Ammon's horn (tissue), 1 donor: Measurements from ENCODE around the gene TAPBPL.

Source experiments
- DNase-seq: peaks from one replicate; pipeline ENCODE4 v3.0.0-alpha.2; 2016; ENCODE audit warnings: low spot score

Gene TAPBPL

DNA sequence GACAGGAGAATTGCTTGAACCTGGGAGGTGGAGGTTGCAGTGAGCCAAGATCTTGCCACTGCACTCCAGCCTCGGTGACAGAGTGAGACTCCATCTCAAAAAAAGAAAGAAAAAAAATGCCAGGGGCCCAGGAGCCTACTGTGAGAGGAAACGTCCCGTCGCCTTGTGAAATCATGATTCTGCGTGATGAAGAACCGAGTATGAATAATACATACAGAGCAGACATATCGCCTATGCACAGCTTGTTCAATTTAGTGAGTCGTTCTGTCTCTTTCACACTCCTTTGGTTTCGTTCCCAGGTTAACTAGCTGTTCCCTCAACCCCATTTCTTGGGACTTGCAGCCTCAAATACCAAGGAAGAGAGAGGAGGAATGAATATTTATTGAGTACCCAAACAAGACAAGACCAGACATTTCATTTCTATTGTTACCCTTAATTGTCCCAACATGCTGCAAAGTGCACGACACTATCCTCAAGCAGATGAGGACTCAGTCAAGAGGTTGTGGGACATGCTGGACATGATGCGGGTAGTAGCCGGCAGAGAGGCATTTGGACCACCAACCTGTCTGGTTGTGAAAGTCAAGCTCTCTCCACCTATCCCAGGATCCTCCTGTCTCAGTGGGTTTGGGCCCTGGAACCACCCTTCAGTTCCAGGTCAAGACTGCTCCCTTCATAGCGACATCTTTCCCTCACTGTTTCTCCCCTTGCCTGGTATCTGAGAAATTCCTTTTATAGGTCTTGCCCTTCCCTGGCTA lies 15.7 kb upstream of the TAPBPL start:
- no peak for DNase-seq

DNA sequence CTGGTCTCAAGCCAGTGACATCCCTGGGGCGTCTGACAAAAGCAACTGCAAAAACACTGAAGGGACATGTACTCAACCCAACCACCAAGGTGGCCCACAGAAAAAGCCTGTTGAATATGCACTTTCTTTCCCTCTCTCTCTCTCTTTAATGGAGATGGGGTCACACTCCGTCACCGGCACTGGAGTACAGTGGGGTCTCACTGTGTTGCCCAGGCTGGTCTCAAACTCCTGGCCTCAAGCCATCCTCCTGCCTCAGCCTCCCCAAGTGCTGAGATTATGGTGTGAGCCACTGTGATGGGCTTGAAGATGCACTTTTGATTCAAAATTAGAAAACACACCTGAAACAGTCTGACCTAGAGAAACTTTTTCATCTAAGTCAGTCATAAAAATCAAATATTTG lies 14.3 kb upstream of the TAPBPL start:
- DNase-seq, result no peak

DNA sequence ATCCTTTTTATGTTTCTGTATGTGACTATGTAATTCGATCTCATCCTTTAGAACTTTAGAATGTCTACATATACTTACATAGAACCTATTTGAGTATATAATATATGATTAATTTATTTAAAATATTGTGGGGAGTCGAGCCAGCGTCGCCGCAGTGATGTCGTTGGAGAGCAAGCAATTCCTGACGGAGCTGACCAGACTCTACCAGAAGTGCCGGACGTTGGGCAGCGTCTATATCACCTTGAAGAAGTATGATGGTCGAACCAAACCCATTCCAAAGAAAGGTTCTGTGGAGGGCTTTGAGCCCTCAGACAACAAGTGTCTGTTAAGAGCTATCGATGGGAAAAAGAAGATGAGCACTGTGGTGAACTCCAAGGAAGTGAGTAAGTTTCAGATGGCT lies 13.5 kb upstream of the TAPBPL start:
- no peak for DNase-seq

DNA sequence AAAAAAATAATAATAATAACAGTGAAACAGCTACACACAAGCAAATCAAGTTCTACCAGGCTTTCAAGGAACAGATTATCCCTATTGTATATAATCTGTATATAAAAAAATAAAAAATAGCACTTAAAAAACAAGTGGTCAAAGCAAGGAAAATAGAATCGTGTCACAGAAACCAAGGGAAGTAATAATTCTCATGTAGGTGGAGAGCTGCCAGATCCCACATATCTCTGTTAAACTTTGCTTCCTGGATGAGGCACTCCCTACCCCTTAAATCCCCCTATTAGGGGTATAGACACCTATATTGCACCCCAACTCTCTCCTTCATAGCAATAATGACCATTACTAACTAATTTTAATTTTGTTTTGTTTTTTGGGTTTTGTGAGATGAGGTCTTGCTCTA lies 11.5 kb upstream of the TAPBPL start:
- no peak for DNase-seq

DNA sequence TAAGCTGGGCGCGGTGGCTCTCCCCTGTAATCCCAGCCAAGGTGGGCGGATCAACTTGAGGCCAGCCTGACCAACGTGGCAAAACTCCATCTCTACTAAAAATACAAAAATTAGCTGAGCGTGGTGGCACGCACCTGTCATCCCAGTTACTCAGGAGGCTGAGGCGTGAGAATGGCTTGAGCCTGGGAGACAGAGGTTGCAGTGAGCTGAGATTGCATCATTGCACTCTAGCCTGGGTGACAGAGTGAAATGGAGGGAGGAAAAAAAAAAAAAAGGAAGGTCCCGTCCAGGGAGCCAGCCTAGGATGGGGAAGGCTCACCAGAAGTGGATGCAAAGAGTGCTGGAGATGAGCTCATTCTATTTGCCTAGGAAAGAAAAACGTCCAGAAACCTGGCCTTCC lies 9.0 kb upstream of the TAPBPL start:
- no peak for DNase-seq

DNA sequence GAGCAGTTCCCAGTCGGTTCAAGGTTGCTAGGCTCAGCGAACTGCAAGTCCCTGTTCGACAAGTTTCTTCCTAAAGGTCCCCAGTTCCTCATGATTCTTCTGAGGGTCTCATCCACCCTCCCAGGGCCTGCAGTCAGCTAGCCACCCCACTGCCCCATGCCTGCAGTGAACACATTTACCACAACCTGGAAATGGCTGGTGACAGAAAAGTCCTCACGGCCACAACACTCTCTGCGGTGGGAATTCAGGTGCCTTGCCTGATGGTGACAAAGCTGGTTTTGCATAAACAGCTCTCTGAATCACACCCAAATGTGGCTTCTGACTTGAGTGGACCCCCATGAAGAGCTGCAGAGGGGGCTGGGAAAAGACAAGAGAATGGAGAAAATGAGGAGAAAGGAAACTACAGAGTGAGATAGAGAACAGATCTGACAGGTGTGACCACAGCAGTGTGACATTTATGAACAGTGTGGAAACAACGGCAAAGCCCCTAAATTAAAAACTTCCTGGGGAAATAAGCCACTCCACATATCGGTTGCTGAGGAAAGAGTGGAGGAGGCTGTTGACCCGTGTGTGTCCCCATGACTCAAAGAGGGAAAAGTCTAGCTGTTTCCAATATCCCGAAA lies 8.4 kb upstream of the TAPBPL start:
- no peak for DNase-seq

DNA sequence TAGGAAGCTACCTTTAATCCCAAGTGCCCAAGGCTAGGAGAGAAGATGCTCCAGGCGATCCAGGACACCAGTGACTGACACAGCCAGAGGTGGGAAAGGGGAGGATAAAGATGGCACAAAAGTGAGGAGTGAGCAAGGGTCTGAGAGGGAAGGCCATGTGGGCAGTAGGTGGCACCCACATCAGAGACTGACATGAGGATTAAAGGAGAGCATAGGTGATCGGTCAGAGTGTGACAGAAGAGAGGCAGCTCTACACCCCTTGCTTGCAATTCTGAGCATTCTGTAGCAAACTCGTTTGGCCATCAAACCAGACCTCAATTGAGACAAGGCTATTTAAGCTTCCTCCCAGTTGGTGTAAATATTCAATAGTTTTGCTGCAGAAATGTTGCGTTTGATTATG lies 7.8 kb upstream of the TAPBPL start:
- DNase-seq, result no peak

DNA sequence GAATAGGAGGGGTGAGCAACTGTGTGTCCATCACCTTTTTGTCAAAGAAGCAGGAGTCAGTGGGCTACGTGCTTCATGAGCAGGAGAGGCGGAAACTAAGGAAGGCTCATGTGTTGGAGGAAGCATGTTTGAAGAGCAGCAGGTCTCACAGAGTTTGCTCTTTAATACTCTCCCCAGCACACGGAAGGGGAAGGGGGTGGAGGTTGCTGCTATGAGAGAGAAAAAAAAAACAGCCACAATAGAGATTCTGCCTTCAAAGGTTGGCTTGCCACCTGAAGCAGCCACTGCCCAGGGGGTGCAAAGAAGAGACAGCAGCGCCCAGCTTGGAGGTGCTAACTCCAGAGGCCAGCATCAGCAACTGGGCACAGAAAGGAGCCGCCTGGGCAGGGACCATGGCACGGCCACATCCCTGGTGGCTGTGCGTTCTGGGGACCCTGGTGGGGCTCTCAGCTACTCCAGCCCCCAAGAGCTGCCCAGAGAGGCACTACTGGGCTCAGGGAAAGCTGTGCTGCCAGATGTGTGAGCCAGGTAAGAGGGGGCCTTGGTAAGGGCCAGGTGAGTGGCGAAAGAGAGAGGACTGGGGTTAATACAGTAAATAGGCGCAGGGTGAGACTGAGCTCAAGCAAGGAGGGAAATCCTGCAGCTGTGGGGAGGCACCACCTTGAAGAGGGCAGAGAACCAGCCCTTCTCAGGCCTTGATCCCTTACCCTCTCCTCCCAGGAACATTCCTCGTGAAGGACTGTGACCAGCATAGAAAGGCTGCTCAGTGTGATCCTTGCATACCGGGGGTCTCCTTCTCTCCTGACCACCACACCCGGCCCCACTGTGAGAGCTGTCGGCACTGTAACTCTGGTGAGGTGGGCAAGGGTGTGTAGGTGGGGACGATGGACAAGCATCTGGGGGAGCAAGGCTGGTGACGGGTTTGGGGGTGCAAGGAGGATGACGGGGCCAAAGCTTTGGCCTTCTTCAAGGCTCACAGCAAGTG lies 6.8 kb upstream of the TAPBPL start, which contains the start of gene CD27:
Gene CD27, plus strand, starts transcription at position 252 of the 985 bp plus-strand sequence. Its CDS starts 141 bp downstream, at position 393.
- no peak for DNase-seq

DNA sequence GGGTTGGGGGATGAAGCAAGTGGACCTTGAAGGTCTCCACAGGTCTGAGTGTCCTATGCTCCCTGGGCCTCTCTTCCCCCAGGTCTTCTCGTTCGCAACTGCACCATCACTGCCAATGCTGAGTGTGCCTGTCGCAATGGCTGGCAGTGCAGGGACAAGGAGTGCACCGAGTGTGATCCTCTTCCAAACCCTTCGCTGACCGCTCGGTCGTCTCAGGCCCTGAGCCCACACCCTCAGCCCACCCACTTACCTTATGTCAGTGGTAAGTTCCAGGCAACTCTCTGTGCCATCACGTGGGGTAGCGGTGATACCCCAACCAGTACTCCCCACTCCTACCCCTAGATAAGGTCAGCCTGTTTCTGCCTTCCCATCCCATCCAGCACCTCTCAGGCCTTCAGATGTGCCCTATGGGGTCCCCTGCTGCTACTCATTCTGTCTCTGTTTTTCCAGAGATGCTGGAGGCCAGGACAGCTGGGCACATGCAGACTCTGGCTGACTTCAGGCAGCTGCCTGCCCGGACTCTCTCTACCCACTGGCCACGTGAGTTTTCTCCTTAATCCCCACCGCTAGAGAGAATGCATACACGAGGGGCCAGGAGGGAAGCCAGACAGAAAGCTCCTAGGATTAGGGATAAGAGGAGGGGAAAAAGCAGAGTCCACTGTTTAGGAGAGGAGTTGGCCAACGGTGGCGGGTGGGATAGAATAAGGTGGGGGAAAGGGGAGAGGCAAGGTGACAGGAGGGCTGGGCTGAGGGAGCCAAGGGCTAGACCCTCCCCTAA lies 1.6 kb upstream of the TAPBPL start:
- DNase-seq, result no peak

DNA sequence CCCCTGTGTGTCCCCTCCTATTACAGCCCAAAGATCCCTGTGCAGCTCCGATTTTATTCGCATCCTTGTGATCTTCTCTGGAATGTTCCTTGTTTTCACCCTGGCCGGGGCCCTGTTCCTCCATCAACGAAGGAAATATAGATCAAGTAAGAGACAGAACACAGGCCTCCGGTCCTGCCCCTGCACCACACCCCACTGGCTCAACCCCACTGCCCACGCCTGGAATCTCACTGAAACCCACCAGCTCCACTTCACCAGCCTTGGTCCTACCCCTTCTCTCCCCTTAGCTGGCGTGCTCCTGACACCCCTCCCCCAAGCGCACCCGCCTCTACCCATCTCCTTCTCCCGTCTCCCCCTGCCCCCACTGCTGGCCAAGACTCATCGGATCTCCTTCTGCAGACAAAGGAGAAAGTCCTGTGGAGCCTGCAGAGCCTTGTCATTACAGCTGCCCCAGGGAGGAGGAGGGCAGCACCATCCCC lies 934 bp upstream of the TAPBPL start:
- peak; percentile 37 for DNase-seq

DNA sequence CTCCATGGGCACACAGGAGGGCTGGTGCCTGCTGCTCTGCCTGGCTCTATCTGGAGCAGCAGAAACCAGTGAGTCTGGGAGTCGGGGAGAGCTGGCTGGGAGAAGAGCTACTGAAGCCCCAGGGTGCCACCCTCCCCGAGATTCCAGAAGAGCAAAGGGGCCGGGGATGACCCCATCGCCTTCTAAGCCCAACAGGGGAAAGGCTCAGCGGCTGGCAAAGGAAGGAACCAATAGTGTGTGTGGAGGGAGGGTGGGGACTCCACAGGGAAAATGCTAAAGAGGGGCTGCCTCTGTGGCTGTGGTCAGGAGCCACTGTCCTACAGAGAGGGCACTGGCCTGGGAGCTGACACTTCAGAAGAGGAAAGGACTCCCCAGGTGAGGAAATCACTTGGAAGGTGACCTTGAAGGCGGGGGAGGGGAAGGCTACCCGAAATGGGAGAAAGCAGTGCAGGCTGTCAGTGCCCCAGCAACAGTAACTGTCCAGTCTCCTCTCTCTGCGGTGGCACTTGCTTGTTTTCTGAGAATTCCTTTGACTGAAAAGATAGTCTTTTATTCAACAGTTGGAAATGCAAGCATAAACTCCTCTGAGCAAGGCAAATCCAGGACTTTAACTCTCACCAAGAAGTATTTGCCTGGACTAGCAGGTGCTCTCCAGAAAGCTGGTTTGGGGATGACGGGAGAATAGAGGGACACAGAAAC lies 552 bp downstream of the TAPBPL start:
- DNase-seq, result peak; percentile 54

DNA sequence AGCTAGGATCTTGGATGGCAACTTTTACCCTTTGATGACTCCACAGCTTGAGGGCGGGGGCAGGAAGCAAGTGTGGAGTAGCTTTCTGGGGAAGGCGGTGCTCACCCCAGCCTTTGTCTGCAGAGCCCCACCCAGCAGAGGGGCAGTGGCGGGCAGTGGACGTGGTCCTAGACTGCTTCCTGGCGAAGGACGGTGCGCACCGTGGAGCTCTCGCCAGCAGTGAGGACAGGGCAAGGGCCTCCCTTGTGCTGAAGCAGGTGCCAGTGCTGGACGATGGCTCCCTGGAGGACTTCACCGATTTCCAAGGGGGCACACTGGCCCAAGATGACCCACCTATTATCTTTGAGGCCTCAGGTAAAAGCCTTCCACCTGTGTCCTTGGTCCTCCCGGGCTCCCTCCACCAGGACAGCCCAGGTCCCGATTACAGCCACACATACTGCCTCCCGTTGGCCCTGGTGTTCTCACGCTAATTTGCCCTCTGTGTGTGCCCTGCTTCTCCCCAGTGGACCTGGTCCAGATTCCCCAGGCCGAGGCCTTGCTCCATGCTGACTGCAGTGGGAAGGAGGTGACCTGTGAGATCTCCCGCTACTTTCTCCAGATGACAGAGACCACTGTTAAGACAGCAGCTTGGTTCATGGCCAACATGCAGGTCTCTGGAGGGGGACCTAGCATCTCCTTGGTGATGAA lies 1.2 kb downstream of the TAPBPL start:
- DNase-seq, result no peak

DNA sequence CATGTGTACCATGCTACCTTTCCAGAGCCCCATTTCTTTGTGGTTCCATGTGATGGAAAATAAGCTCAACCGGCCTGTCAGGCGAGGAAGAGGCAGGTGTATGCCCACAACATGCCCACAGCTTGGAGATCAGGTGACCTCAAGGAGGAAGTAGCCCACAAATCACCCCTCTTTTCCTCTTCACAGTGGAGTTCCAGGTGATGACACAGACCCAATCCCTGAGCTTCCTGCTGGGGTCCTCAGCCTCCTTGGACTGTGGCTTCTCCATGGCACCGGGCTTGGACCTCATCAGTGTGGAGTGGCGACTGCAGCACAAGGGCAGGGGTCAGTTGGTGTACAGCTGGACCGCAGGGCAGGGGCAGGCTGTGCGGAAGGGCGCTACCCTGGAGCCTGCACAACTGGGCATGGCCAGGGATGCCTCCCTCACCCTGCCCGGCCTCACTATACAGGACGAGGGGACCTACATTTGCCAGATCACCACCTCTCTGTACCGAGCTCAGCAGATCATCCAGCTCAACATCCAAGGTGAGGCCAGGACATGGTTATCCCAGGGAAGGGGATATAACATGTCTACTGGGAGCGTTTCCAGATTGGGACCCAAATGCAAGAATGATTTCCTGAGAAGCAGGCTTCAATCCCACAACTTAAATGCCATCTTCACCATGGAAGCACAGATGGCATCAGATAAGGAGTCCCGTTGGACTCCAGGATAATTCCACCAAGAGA lies 5.5 kb downstream of the TAPBPL start:
- DNase-seq, result no peak

DNA sequence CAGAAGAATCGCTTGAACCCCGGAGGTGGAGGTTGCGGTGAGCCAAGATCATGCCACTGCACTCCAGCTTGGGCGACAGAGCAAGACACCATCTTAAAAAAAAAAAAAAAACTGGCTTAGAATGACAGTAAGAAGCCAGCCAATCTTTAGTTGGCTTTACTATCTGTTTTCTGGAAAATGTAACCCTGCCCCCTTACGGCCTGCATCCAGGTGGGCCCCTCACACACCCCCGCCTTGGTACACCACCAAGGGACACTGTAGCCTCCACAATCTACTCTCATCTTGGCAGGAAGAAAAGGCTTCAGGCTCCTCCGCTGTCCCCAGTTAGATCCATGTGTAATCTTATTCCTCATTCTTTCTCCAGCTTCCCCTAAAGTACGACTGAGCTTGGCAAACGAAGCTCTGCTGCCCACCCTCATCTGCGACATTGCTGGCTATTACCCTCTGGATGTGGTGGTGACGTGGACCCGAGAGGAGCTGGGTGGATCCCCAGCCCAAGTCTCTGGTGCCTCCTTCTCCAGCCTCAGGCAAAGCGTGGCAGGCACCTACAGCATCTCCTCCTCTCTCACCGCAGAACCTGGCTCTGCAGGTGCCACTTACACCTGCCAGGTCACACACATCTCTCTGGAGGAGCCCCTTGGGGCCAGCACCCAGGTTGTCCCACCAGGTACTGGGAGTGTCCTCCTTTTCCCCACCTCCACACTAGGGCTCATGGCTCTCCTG lies 6.6 kb downstream of the TAPBPL start:
- no peak for DNase-seq

DNA sequence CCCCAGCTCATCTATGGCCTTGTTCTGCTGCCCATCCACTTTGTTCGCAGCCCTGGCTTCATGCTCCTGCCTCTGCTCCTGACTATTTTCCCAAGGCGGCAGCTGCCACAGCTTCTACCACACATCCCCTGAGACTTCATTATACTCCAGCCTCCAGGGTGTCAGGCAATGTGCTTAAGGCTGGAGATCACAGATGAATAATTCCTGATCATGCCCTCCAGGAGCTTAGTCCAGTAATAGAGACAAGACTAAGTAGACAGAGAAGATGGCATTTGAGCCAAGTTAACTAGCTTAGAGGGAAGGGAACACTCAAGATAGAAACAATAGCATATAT lies 7.1 kb downstream of the TAPBPL start:
- DNase-seq, result no peak

DNA sequence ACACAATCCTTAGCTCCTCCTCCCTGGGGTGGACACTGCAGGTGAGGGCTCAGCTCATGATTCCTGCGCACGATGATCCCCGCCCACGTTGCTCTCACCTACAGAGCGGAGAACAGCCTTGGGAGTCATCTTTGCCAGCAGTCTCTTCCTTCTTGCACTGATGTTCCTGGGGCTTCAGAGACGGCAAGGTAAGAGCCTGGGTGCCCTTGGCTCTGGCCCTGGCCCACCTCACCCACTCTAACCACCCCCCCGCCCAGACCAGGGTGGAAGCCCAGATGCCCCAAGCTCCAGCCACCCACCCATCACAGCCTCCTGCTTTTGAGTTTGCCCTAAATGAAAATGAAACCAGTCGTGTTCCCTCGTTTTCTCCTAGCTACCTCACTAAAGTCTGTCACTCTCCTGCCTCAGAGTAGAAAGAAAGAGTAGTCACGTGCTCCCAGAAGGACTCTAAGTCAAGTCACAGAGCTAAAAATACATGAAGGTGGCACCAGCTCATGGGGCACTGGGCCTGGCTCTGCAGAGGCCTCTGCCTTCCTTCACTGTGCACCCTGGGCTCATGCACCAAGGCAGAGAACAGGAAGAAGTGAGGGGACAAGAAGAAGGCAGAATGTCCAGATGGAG lies 9.0 kb downstream of the TAPBPL start:
- no peak for DNase-seq

DNA sequence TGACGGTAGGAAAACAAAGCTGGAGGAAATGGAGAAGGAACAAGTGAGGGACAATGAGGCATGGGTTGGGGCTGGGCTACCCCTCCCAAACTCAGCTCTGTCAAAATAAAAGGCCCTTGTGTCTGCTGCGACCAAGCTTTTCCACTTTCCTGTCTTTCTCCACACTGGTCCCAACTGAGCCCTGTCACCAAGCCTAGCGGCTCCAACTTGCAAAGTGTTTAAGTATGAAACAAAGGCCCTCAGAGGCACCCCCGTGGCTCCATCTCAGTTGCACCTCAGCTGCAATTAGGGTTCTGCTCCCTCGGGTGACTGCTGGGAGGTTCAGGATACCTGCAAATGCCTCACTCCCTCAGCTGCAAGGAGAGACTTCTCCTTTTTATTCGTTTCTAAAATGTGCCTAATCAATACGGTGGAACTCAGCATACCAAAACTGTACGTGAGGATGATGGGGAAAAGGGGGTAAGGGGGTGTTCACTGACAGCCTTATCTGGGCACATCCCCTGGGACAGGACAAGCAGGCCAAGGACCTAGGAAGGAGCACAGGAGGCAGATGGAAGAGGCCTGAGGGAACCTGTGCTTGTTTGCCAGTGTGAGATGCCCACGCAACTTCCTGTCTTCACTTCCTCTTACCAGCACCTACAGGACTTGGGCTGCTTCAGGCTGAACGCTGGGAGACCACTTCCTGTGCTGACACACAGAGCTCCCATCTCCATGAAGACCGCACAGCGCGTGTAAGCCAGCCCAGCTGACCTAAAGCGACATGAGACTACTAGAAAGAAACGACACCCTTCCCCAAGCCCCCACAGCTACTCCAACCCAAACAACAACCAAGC lies 9.8 kb downstream of the TAPBPL start:
- peak; percentile 87 for DNase-seq
